IgD-negative memory B cell (primary cell): ENCODE data around the gene LTF. TPM values are rescaled to one million over a fixed set of nuclear protein-coding genes. Genes with fewer than 3 reads are reported as not detected.

Experiments
- H3K27ac Mint-ChIP-seq, 3 donors: one replicate each; pipeline ENCODE4 v1.8.0; 2020 to 2022; ENCODE audit warnings: mild to moderate bottlenecking in 3 of 3, mixed read lengths in 3 of 3, moderate library complexity in 1 of 3
- H3K27me3 Mint-ChIP-seq: one replicate; pipeline ENCODE4 v1.8.0; 2021; ENCODE audit warnings: mixed read lengths
- H3K36me3 Mint-ChIP-seq: one replicate; pipeline ENCODE4 v1.8.0; 2020; ENCODE audit warnings: mild to moderate bottlenecking, mixed read lengths
- H3K4me1 Mint-ChIP-seq, 3 donors: one replicate each; pipeline ENCODE4 v1.8.0; 2020 to 2022; ENCODE audit warnings: mixed read lengths in 3 of 3, mild to moderate bottlenecking in 1 of 3
- H3K4me3 Mint-ChIP-seq, 4 donors: one replicate each; pipeline ENCODE4 v1.8.0; 2020 to 2022; ENCODE audit warnings: mild to moderate bottlenecking in 4 of 4, mixed read lengths in 4 of 4, moderate library complexity in 3 of 4
- H3K9me3 Mint-ChIP-seq, 3 donors: one replicate each; pipeline ENCODE4 v1.8.0; 2020 to 2021; ENCODE audit warnings: mixed read lengths in 3 of 3, mild to moderate bottlenecking in 1 of 3
- polyA plus RNA-seq: library from polyadenylated mRNA; unstranded; fragments of 300-500 nt; fragmentation: Illumina TruSeq; gene quantifications from one replicate; pipeline ENCODE4 v1.2.3, GENCODE V29; 2021

LTF gene
- polyA plus RNA-seq, 1 donor from 2014 or later, result not detected

DNA sequence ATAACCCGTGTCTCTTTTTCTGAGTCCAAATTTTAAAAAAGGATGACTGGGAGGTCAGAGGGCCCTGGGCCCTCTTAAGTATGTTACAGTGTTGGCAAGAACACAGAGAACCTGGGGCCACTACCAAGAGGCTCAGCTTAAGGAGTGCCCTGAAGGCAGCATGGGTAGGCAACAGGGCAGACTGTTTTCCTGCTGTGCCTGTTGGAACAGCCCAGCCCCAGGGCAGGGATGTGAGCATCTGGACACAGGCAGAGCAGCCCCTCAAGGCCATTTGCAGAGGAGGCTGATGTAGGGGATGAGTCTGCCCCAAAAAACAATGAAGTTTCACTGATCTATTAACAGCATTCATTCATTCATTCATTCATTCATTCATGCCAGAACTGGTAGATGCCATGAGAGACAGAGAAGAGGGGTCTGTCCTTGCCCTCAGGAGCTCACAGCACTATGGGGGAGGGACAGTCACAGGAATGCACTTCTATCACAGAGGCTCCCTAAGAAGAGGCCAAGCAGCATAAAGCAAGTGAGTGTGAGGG lies 2.2 kb upstream of the LTF start:
- peak overlapping the region in 1 of 4 donors; percentile 2 for H3K4me3 Mint-ChIP-seq

DNA sequence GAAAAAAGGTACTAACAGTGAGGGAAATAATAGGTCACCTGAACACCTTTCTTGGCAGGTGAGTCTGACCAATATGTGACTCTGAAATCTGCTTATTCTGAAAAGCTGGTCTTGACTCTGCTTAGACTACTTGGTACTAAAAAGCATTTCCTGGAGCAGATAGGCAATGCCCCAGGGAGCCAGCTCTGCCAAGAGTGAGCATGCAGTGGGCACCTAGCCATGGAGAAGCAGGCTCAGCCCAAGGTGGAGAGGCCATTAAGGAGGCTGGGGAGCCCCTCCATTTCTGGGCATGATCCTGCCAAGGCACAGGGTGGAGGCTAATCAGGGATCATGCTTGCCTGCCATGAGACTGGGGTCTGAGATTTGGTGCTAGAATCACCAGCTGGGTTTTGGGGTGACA lies 1.6 kb upstream of the LTF start:
- no peak overlapping the region for H3K27ac Mint-ChIP-seq
- no peaks in the 10 kb centered on the region for H3K4me1 Mint-ChIP-seq
- H3K36me3 Mint-ChIP-seq, result no peaks in the 10 kb centered on the region
- H3K27me3 Mint-ChIP-seq, result peaks cover 30% of the 10 kb centered on the region
- H3K4me3 Mint-ChIP-seq, result no peak overlapping the region
- H3K9me3 Mint-ChIP-seq, result peaks cover 0 to 3% (median 3%) of the 10 kb centered on the region in 3 donors

More for the DNA sequence above, 2.2 kb upstream of the LTF start:
- H3K27ac Mint-ChIP-seq, result no peak overlapping the region
- peaks cover 0 to 3% (median 0%) of the 10 kb centered on the region in 3 donors for H3K9me3 Mint-ChIP-seq
- peaks cover 32% of the 10 kb centered on the region for H3K27me3 Mint-ChIP-seq
- H3K36me3 Mint-ChIP-seq, result no peaks in the 10 kb centered on the region
- no peaks in the 10 kb centered on the region for H3K4me1 Mint-ChIP-seq

DNA sequence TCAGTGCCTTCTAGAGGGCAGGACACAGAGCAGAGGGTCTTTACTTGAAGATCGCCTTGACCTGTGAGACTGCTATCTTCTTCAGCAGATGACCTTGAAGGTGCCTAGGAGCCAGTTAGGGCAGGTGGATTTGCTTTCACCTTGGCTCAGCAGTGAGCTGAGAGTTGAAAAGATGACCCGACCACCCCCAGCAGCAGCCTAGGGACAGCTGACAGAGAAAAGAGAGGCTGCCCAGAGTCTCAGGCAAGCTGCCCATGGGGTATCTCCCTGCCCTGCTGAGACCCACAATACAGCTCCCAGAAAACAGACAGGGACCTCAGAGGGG lies 453 bp upstream of the LTF start:
- H3K4me1 Mint-ChIP-seq, result no peaks in the 10 kb centered on the region
- H3K27me3 Mint-ChIP-seq, result peaks cover 29% of the 10 kb centered on the region
- H3K4me3 Mint-ChIP-seq, result no peak overlapping the region
- peaks cover 0 to 3% (median 3%) of the 10 kb centered on the region in 3 donors for H3K9me3 Mint-ChIP-seq
- H3K36me3 Mint-ChIP-seq, result peaks cover 2% of the 10 kb centered on the region
- no peak overlapping the region for H3K27ac Mint-ChIP-seq

DNA sequence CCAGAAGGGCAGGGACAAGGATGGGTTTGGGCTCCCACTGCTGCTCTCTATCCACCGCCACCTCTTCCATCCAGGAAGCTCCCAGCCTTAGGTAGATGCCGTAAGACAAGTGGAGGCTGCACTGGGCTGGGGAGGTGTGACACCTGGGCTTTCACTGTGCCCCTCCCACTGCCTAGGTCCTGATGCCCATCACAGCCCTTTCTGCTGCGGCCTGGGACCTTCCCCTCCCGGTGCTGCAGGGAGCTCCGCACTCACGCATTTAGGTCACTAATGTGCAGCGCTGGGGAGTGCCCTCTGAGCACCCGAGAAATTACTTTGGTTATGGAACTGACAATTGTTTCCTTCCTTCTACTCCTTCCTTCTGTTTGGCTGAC lies 850 bp downstream of the LTF start:
- H3K9me3 Mint-ChIP-seq, result peaks cover 0 to 3% (median 3%) of the 10 kb centered on the region in 3 donors
- H3K4me3 Mint-ChIP-seq, result no peak overlapping the region
- H3K4me1 Mint-ChIP-seq, result no peaks in the 10 kb centered on the region
- H3K27ac Mint-ChIP-seq, result no peak overlapping the region
- peaks cover 2% of the 10 kb centered on the region for H3K36me3 Mint-ChIP-seq
- peaks cover 29% of the 10 kb centered on the region for H3K27me3 Mint-ChIP-seq

DNA sequence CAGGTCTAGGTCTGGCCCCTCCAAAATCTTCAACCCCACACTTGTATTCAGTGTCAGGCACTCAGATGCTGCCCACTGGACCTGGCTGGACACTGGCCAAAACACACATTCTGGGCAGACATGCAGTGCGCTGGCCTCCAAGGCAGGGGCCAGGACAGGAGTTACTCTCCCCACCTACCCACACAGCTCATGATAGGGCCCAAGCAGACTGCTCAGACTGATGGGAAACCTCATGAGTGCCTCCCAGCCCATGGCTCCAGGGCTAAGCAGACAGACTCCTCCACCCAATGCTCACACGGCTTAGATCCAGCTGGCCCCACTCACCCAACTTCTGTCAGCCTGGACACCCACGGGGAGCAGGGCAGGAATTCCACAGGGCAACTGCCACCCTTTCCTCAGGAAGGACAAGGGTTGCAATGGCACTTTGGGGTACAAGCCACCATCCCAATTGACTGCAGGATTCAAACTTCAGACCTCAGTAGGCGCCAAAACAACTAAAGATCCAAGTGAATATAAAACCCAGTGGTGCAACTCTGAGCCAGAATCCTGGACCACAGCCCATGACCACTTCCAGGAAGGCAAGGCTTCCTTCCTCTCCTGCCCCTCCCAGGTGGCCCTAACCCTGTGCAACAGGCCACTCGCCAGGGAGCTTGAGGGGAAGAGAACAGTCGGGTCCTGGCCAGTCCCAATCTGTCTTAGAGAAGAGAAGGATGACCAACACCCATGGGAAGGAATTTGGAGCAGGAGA lies 1.4 kb downstream of the LTF start:
- Mint-ChIP-seq H3K27me3 (peaks cover 29% of the 10 kb centered on the region), H3K27ac (no peak overlapping the region), H3K9me3 (peaks cover 0 to 3% (median 3%) of the 10 kb centered on the region in 3 donors), H3K36me3 (peaks cover 2% of the 10 kb centered on the region), H3K4me1 (no peaks in the 10 kb centered on the region), H3K4me3 (no peak overlapping the region)

DNA sequence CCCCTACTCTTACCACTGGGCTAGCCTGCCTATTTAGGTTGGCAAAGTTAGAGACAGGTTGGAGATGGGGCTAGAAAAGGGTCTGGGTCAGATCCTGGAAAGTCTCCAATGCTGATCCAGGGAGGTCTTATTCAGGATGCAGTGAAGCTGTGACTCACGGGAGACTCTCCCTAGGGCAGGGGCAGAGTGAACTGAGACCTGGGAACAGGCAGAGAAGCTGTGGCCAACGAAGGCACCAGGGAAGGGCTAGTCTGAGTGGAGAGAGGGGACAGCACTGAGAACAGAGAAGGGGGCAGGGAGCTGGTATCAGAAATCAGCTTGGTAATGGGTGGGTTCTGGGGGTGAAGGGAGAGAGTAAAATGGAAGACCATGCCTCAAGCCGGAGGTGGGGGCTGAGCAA lies 2.2 kb downstream of the LTF start:
- Mint-ChIP-seq H3K27ac (no peak overlapping the region), H3K4me1 (no peaks in the 10 kb centered on the region), H3K9me3 (peaks cover 0 to 3% (median 3%) of the 10 kb centered on the region in 3 donors), H3K27me3 (peaks cover 29% of the 10 kb centered on the region), H3K36me3 (peaks cover 2% of the 10 kb centered on the region), H3K4me3 (no peak overlapping the region)

DNA sequence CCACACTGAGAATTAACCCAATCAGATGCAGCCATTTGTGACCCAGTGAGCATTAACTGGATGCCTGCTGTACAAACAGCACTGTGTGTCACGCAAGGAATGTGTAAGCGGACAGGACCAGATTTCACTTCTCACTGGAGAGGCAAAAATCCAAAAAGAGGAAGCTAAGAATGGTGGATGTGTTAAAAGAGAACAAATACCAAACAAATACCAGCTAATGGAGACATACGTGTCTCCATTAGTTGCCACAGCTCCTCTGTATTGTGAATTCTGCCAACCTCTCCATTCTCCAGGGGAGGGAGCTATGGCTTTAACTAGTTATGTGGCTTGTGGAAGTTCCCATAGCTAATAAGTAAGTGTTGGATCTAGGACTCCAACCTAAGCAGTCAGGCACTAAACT lies 2.6 kb downstream of the LTF start:
- no peaks in the 10 kb centered on the region for H3K4me1 Mint-ChIP-seq
- no peak overlapping the region for H3K4me3 Mint-ChIP-seq
- peaks cover 2% of the 10 kb centered on the region for H3K36me3 Mint-ChIP-seq
- peaks cover 29% of the 10 kb centered on the region for H3K27me3 Mint-ChIP-seq
- H3K27ac Mint-ChIP-seq, result peak overlapping the region in 1 of 3 donors; percentile 55
- peaks cover 0 to 3% (median 3%) of the 10 kb centered on the region in 3 donors for H3K9me3 Mint-ChIP-seq

DNA sequence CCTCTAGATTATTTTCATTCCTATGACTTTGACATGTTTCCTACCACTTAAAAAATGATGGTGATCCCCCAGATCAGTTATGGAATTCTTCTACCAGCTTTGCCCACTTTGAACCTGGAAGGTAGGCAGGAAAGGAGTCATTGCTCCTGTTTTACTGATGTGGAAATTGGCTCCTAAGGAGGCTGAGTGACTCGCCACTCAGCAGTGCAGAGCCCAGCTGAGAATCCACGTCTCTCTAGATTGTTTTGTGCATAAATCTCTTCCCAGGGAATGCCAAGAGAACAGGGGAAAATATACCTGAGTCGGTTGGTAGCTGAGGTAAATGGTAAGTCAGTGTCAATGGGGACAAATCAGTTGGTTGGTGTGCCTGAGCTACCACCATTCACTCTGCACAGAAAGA lies 4.7 kb downstream of the LTF start:
- Mint-ChIP-seq H3K9me3 (peaks cover 0 to 3% (median 3%) of the 10 kb centered on the region in 3 donors), H3K4me3 (no peak overlapping the region), H3K4me1 (no peaks in the 10 kb centered on the region), H3K36me3 (peaks cover 2% of the 10 kb centered on the region), H3K27me3 (peaks cover 29% of the 10 kb centered on the region), H3K27ac (no peak overlapping the region)

DNA sequence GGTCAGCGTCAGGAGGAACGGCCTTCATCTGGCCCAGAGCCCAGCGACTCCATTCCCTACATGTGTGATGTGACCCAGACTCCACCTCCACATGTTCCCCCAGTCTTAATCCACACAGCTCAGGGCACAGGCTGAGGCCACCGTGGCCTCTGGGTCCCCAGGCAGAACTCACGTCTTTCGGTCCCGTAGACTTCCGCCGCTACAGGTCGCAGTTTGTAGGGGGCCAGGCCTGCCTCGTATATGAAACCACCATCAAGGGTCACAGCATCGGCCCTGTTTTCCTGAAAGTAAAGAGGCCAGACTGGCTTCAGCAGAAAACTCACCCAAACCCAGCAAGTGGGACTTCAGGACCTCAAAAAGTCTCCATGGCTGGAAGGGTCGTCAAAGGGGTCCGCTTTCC lies 8.6 kb downstream of the LTF start:
- no peak overlapping the region for H3K27ac Mint-ChIP-seq
- H3K36me3 Mint-ChIP-seq, result peaks cover 2% of the 10 kb centered on the region
- peaks cover 7% of the 10 kb centered on the region for H3K27me3 Mint-ChIP-seq
- H3K4me1 Mint-ChIP-seq, result peaks cover 4 to 5% (median 5%) of the 10 kb centered on the region in 3 donors
- no peak overlapping the region for H3K4me3 Mint-ChIP-seq
- H3K9me3 Mint-ChIP-seq, result no peaks in the 10 kb centered on the region

DNA sequence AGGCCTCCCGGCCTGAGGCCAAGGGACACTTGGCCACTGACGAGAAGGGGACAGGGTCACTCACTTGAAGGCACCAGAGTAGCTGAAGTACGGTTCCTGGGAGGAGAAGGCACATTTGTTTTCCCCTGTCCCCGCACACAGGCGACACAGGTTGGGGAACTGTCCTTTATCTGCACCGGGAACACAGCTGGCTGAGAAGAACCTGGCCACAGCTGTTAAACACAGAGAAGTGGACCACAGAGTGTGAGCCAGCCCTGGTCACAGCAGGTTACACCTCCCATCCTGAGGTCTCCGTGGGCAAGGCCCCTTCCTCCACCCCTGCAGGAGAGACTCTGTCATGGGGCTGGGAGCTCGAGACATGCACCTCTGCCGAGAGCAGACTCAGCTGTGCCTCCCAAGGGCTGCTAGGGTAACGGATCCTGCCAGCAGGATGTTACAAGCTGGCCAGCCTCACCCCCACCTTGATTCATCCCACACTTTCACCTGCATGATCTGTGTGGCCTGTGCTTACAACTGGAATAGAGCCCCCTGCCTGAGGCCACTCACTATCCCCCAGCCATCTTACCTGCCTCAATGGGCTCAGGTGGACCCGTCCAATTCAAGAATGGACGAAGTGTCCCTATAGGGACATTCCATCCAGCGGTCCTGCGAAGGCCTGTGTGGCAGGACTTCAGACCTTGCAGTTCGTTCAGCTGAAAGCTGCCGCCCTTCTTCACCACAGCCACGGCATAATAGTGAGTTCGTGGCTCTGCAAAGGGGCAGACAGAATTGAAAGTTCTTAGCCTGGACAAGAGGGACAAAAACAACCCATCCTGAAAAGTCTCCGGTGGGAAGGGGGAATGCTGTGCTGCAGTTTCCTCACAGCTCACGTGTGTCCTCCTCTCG lies 9.2 kb downstream of the LTF start:
- Mint-ChIP-seq H3K36me3 (no peaks in the 10 kb centered on the region), H3K4me3 (no peak overlapping the region), H3K27me3 (peaks cover 10% of the 10 kb centered on the region), H3K9me3 (no peaks in the 10 kb centered on the region), H3K4me1 (peaks cover 4 to 5% (median 5%) of the 10 kb centered on the region in 3 donors), H3K27ac (no peak overlapping the region)

DNA sequence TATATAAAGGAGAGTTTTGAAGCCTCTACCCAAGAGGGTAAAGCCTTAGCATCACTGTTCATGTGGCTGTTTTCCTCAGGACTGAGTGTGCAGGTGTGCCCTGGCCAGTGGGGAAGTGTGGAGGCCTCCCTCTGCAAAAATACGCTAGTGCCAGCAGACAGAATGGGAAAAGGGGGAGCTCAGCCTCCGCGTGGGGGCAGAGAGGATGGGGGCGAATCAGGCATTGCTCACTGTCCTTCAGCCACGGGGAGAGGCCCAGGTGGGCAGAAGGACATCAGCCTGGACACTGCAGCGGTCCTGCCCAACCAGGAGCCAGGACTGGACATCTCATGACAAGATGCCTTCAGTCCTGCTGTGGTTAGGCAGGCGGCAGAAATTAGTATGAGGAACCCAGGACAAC lies 10.1 kb downstream of the LTF start:
- Mint-ChIP-seq H3K27me3 (peaks cover 10% of the 10 kb centered on the region), H3K4me3 (peak overlapping the region in 1 of 4 donors; percentile 36), H3K27ac (no peak overlapping the region)

DNA sequence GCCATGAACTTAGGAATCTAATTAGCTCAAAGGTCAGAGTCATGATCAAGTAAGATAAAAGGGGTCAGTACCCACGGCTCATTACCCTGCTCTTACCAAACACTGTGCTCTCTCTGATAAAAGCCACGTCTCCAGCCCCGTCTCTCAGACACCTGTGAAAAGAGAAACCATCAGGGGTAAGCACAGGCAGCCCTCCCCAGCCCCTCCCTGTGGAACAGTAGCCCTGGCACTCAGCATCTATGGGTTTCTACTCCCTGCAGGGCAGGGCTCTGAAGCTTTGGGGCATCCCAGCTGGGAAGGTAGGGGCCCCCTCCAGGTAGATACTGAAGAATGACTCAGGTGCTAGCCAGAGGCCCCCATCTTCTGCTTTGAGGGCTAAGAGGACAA lies 10.5 kb downstream of the LTF start:
- Mint-ChIP-seq H3K27ac (no peak overlapping the region), H3K4me3 (no peak overlapping the region), H3K27me3 (peaks cover 10% of the 10 kb centered on the region), H3K36me3 (no peaks in the 10 kb centered on the region), H3K9me3 (no peaks in the 10 kb centered on the region), H3K4me1 (peaks cover 4 to 5% (median 5%) of the 10 kb centered on the region in 3 donors)

More for the DNA sequence above, 10.1 kb downstream of the LTF start:
- H3K4me1 Mint-ChIP-seq, result peaks cover 4 to 5% (median 5%) of the 10 kb centered on the region in 3 donors
- H3K36me3 Mint-ChIP-seq, result no peaks in the 10 kb centered on the region
- H3K9me3 Mint-ChIP-seq, result no peaks in the 10 kb centered on the region

DNA sequence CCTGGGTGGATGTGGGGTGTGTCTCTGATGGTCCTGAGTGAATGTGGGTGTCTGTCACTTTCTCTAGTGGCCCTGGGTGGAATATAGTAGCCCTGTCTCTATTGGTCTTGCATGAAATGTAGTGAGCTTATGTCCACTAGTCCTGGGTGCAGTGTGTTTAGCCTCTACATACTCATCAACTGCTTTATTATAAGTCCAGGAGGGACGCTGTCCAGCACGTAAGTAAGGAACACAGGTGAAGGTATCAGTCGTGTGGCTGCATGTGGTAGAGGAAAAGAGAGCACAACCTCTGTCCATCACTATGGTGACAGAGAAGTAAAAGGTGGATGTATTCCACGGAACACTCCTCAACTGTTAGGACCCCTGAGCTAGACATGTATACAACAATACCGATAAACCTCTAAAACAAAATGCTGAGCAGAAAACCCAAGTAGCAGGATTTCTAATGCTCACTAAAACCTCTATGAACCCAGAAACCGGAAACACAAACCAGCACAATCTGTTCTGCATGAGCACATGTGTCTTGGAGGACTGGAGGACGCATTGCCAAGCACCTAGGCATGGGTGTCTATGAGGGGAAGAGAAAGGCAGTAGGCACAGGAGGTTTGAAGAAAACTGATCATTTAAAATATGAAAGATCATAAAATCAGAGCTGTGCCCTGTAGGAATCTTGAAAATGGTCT lies 11.0 kb downstream of the LTF start:
- peaks cover 10% of the 10 kb centered on the region for H3K27me3 Mint-ChIP-seq
- H3K4me1 Mint-ChIP-seq, result peaks cover 4 to 6% (median 6%) of the 10 kb centered on the region in 3 donors
- H3K36me3 Mint-ChIP-seq, result no peaks in the 10 kb centered on the region
- H3K9me3 Mint-ChIP-seq, result no peaks in the 10 kb centered on the region
- no peak overlapping the region for H3K4me3 Mint-ChIP-seq
- no peak overlapping the region for H3K27ac Mint-ChIP-seq

DNA sequence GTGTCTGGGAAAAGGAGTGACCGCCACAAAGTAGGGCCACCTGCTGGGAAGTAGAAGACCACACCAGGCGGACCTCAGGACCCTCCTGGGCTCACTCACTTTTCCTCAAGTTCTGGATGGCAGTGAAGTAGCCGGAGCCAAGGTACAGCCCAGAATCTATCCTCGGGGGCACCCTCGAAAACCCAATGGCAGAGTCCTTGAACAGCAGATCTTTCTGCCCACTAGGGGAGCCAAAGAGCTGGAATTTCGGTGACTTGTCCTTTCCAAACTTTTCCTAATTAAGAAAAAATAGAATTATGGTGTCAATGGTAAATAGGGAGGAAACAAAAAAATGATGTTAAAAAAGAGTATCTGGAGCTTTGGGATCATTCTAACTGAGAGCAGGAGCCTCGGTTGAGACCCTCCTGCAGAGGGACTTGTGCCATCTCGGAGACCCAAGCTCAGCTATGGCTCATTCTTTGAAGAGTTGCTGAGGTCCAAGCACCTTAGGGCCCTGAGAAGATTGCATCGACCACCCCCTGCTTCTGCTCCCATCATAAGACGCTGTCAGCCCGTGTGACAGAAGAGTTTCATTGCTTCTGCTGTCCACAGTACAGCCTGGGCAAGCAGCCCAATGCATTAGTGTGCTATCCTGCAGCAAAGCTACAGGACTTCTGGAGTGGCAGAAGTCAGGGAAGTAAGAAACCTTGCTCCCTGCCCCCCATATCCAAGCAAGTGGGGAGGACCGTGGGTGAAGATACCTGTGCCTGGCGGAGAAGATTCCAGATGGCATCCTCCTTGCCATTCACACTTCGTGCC lies 14.8 kb downstream of the LTF start:
- H3K27ac Mint-ChIP-seq, result no peak overlapping the region
- H3K27me3 Mint-ChIP-seq, result peaks cover 4% of the 10 kb centered on the region
- H3K9me3 Mint-ChIP-seq, result no peaks in the 10 kb centered on the region
- H3K4me1 Mint-ChIP-seq, result peaks cover 8 to 10% (median 8%) of the 10 kb centered on the region in 3 donors
- H3K4me3 Mint-ChIP-seq, result no peak overlapping the region
- H3K36me3 Mint-ChIP-seq, result no peaks in the 10 kb centered on the region
